T-helper 1 cell treated with Interleukin-12 subunit alpha and Interleukin-12 subunit beta and Interleukin-4 antibody, amounts not matched to agents 30 μg/mL and 1 μg/mL, for 36 hours (primary cell): ENCODE measurements around the gene TEX51.

Experiments used
- H3K27ac Mint-ChIP-seq: one replicate; pipeline ENCODE4 v1.8.0; 2021; ENCODE audit warnings: mild to moderate bottlenecking, mixed read lengths
- H3K27me3 Mint-ChIP-seq: one replicate; pipeline ENCODE4 v1.8.0; 2021; ENCODE audit warnings: low read depth, mixed read lengths
- H3K36me3 Mint-ChIP-seq: one replicate; pipeline ENCODE4 v1.8.0; 2021; ENCODE audit warnings: low read depth, mixed read lengths
- H3K4me1 Mint-ChIP-seq: one replicate; pipeline ENCODE4 v1.8.0; 2021; ENCODE audit warnings: low read depth, mixed read lengths
- H3K4me3 Mint-ChIP-seq: one replicate; pipeline ENCODE4 v1.8.0; 2021; ENCODE audit warnings: mild to moderate bottlenecking, moderate library complexity, mixed read lengths
- H3K9me3 Mint-ChIP-seq: one replicate; pipeline ENCODE4 v1.8.0; 2021; ENCODE audit warnings: mixed read lengths

The TEX51 gene

GRCh38 chr2:126883666-126884040 is 15.0 kb upstream of the TEX51 start:
- H3K36me3 Mint-ChIP-seq, result no peaks in the 10 kb centered on the region
- H3K4me3 Mint-ChIP-seq, result no peak overlapping the region
- H3K9me3 Mint-ChIP-seq, result no peaks in the 10 kb centered on the region
- H3K27me3 Mint-ChIP-seq, result peaks cover 10% of the 10 kb centered on the region
- no peak overlapping the region for H3K27ac Mint-ChIP-seq
- no peaks in the 10 kb centered on the region for H3K4me1 Mint-ChIP-seq

- Mint-ChIP-seq H3K4me3 (no peak overlapping the region), H3K4me1 (no peaks in the 10 kb centered on the region), H3K27ac (no peak overlapping the region), H3K9me3 (no peaks in the 10 kb centered on the region), H3K27me3 (peaks cover 10% of the 10 kb centered on the region), H3K36me3 (no peaks in the 10 kb centered on the region)
Measured at GRCh38 chr2:126884861-126885750, 13.6 kb upstream of the TEX51 start.

- Mint-ChIP-seq H3K9me3 (no peaks in the 10 kb centered on the region), H3K27me3 (peaks cover 10% of the 10 kb centered on the region), H3K4me3 (no peak overlapping the region)
Measured at GRCh38 chr2:126885751-126886210, 12.9 kb upstream of the TEX51 start.

GRCh38 chr2:126886211-126886915 is 12.3 kb upstream of the TEX51 start:
- H3K36me3 Mint-ChIP-seq, result no peaks in the 10 kb centered on the region
- no peaks in the 10 kb centered on the region for H3K4me1 Mint-ChIP-seq
- no peak overlapping the region for H3K4me3 Mint-ChIP-seq
- peaks cover 10% of the 10 kb centered on the region for H3K27me3 Mint-ChIP-seq
- no peak overlapping the region for H3K27ac Mint-ChIP-seq
- H3K9me3 Mint-ChIP-seq, result no peaks in the 10 kb centered on the region

More at GRCh38 chr2:126885751-126886210, 12.9 kb upstream of the TEX51 start:
- H3K36me3 Mint-ChIP-seq, result no peaks in the 10 kb centered on the region
- H3K27ac Mint-ChIP-seq, result no peak overlapping the region
- H3K4me1 Mint-ChIP-seq, result no peaks in the 10 kb centered on the region

GRCh38 chr2:126886916-126887280 is 11.8 kb upstream of the TEX51 start:
- no peaks in the 10 kb centered on the region for H3K9me3 Mint-ChIP-seq
- no peak overlapping the region for H3K4me3 Mint-ChIP-seq
- peaks cover 10% of the 10 kb centered on the region for H3K27me3 Mint-ChIP-seq
- no peak overlapping the region for H3K27ac Mint-ChIP-seq
- H3K36me3 Mint-ChIP-seq, result no peaks in the 10 kb centered on the region
- no peaks in the 10 kb centered on the region for H3K4me1 Mint-ChIP-seq

DNA sequence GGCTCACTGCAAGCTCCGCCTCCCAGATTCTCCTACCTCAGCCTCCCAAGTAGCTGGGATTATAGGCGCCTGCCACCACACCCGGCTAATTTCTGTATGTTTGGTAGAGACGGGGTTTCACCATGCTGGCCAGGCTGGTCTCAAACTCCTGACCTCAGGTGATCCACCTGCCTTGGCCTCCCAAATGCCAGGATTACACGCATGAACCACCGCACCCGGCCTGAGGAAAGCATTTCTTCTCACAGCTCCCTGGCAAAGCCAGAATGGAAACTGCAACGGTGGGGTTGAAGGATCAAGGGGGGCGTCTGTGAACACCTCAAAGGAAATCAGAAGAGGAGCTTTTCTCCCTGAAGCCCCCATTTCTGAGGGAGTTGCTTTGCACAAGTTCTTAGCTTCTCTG is 11.2 kb upstream of the TEX51 start:
- H3K9me3 Mint-ChIP-seq, result no peaks in the 10 kb centered on the region

DNA sequence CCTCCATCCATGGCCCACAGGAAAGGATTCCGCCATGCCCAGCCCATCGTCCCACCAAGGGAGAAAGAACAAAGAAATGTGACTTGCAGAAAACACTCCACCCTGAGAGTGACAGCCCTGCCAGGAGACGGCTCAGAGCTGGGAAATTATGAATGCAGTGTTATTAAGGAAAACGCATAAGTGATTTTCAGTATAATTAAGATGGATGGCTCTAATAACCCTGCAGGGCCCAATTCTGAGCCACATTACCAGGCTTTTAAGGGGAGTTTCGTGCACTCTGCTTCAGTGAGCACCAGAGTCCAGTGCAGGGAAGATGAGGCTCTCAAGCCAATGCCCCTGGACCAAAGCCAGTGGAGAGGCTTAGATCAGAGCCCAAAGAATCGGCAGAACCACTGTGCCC is 10.6 kb upstream of the TEX51 start:
- H3K9me3 Mint-ChIP-seq, result no peaks in the 10 kb centered on the region
- H3K27me3 Mint-ChIP-seq, result peaks cover 10% of the 10 kb centered on the region
- H3K36me3 Mint-ChIP-seq, result no peaks in the 10 kb centered on the region
- no peak overlapping the region for H3K4me3 Mint-ChIP-seq
- no peak overlapping the region for H3K27ac Mint-ChIP-seq
- H3K4me1 Mint-ChIP-seq, result no peaks in the 10 kb centered on the region

More for the DNA sequence above, 11.2 kb upstream of the TEX51 start:
- Mint-ChIP-seq H3K36me3 (no peaks in the 10 kb centered on the region), H3K4me3 (no peak overlapping the region), H3K27me3 (peaks cover 10% of the 10 kb centered on the region), H3K4me1 (no peaks in the 10 kb centered on the region), H3K27ac (no peak overlapping the region)

- Mint-ChIP-seq H3K9me3 (no peaks in the 10 kb centered on the region), H3K36me3 (no peaks in the 10 kb centered on the region), H3K27ac (no peak overlapping the region), H3K4me3 (no peak overlapping the region), H3K4me1 (no peaks in the 10 kb centered on the region), H3K27me3 (peaks cover 10% of the 10 kb centered on the region)
Measured at GRCh38 chr2:126889071-126889470, 9.6 kb upstream of the TEX51 start.

GRCh38 chr2:126889496-126890135 is 9.1 kb upstream of the TEX51 start:
- no peak overlapping the region for H3K4me3 Mint-ChIP-seq
- H3K27ac Mint-ChIP-seq, result no peak overlapping the region
- H3K36me3 Mint-ChIP-seq, result no peaks in the 10 kb centered on the region
- H3K9me3 Mint-ChIP-seq, result no peaks in the 10 kb centered on the region
- peaks cover 10% of the 10 kb centered on the region for H3K27me3 Mint-ChIP-seq
- H3K4me1 Mint-ChIP-seq, result no peaks in the 10 kb centered on the region

GRCh38 chr2:126890136-126890510 is 8.6 kb upstream of the TEX51 start:
- peaks cover 10% of the 10 kb centered on the region for H3K27me3 Mint-ChIP-seq
- H3K36me3 Mint-ChIP-seq, result no peaks in the 10 kb centered on the region
- no peak overlapping the region for H3K27ac Mint-ChIP-seq
- no peaks in the 10 kb centered on the region for H3K4me1 Mint-ChIP-seq
- H3K4me3 Mint-ChIP-seq, result no peak overlapping the region
- H3K9me3 Mint-ChIP-seq, result no peaks in the 10 kb centered on the region

DNA sequence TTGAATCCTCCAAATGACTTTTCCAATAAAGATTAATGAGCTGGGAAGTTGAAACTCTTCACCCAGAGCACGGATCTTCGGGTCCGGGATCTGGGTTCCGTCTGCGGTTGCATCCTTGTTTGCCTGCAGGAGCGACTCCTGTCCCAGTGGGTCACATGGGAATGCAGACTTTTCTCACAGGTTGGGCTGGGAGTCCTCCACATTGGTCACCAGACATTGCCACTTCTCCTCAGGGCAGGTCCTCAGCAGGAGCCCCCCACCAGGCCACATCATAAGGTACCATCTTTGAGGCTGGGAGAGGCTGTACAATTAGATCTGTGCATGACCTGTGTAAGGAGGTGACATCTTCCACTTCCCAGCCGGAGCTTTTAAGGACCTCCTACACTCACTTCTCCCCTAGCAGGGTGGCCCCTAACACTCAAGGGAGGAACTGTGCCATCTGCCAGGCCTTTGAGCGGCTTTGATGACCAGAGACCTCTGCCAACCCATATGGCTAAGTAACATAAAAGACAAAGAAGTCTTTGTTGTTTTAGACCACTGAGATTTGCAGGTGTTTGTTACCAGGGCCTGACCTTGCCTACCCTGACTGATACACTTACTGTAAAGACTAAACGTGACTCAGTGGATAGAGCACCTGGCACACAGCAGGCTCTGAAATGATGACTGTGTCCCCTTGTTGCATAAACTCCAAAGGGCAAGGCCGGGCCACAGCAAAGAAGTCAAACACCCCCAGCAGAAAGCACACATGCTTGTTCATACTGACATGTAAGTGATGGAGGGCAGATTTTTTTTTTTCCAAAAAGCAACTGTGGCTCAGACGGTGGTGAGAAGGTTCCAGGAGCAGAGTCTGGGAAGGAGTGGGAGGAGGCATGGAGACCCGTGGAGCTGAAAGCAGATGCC is 7.9 kb upstream of the TEX51 start:
- no peak overlapping the region for H3K27ac Mint-ChIP-seq
- peaks cover 10% of the 10 kb centered on the region for H3K27me3 Mint-ChIP-seq
- no peak overlapping the region for H3K4me3 Mint-ChIP-seq
- no peaks in the 10 kb centered on the region for H3K4me1 Mint-ChIP-seq
- no peaks in the 10 kb centered on the region for H3K9me3 Mint-ChIP-seq
- H3K36me3 Mint-ChIP-seq, result no peaks in the 10 kb centered on the region

DNA sequence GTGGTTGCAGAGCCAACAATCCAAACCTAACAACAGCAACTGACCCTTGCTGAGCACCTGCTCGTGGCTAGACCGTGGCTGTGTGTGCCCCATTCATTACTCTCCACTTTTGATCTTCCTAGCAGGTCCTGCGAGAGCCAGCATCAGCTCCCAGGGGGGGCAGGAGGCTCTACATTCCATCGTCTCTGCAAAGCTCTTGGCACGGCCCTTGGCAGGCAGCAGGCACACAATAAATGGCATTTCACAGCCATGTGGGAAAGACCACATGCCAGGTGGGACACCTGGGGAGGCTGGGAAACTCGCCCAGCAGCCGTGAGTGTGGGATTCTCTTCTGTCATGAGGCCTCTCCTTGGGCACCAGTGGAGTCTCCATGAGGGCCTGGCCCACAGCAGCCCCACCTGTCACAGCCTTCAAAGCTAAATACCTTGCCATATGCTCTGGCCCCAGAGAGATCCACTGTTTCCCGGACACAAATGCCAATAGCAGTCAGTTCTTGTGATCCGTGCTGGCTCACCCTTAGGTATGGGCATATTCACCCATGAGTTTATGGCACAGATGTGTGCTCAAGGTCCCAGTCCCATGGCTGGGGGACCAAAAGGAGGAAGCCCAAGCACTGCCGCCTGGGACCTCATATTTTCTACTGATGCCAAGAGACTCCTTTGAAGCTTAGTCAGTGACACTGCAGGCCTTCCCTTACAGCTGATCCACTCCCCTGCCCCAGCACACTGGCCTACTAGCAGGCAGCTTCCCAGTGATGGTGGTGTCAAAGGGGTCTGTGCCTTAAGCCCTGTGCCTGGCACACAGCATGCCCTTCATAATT is 6.8 kb upstream of the TEX51 start:
- no peaks in the 10 kb centered on the region for H3K9me3 Mint-ChIP-seq
- peaks cover 4% of the 10 kb centered on the region for H3K27me3 Mint-ChIP-seq
- H3K4me1 Mint-ChIP-seq, result no peaks in the 10 kb centered on the region
- no peak overlapping the region for H3K4me3 Mint-ChIP-seq
- no peak overlapping the region for H3K27ac Mint-ChIP-seq
- H3K36me3 Mint-ChIP-seq, result no peaks in the 10 kb centered on the region

- Mint-ChIP-seq H3K27me3 (no peaks in the 10 kb centered on the region), H3K36me3 (no peaks in the 10 kb centered on the region)
Measured at GRCh38 chr2:126893153-126893552, 5.5 kb upstream of the TEX51 start.

More at GRCh38 chr2:126893153-126893552, 5.5 kb upstream of the TEX51 start:
- no peak overlapping the region for H3K27ac Mint-ChIP-seq
- H3K4me3 Mint-ChIP-seq, result no peak overlapping the region
- H3K4me1 Mint-ChIP-seq, result no peaks in the 10 kb centered on the region
- no peaks in the 10 kb centered on the region for H3K9me3 Mint-ChIP-seq
